Neural progenitor cell (in vitro differentiated cells): ENCODE measurements around the gene GORASP1. TPM values are rescaled to one million over a fixed set of nuclear protein-coding genes. Genes with fewer than 3 reads are reported as not detected.

Source experiments
- DNase-seq: peaks from one replicate; pipeline ENCODE4 v3.0.0-alpha.2; 2016; ENCODE audit warnings: low spot score
- H2AFZ ChIP-seq: fragments of 200-600 bp; sonication (generic); replicated peaks from 2 replicates; pipeline ENCODE4 v1.6.1; 2016; ENCODE audit warnings: antibody characterized with exemption
- H3F3A ChIP-seq: fragments of 200-600 bp; sonication (generic); 2 replicates; pipeline ENCODE4 v1.6.1; 2016; ENCODE audit warnings: antibody characterized with exemption, low read depth
- H3K27ac ChIP-seq: fragments of 200-600 bp; sonication (generic); 2 replicates; pipeline ENCODE4 v1.5.1; 2016; ENCODE audit warnings: mild to moderate bottlenecking
- H3K27me3 ChIP-seq: fragments of 200-600 bp; sonication (generic); 2 replicates; pipeline ENCODE4 v1.6.1; 2016; ENCODE audit warnings: mild to moderate bottlenecking, moderate library complexity
- H3K36me3 ChIP-seq: fragments of 200-600 bp; sonication (generic); 2 replicates; pipeline ENCODE4 v1.5.1; 2016
- H3K4me1 ChIP-seq: fragments of 200-600 bp; sonication (generic); 2 replicates; pipeline ENCODE4 v1.6.1; 2016; ENCODE audit warnings: mixed run types
- H3K4me2 ChIP-seq: fragments of 200-600 bp; sonication (generic); 2 replicates; pipeline ENCODE4 v1.6.1; 2016
- H3K4me3 ChIP-seq: fragments of 200-600 bp; sonication (generic); 2 replicates; pipeline ENCODE4 v1.5.1; 2016
- H3K79me2 ChIP-seq: fragments of 200-600 bp; sonication (generic); 2 replicates; pipeline ENCODE4 v1.6.1; 2016; ENCODE audit warnings: low read depth
- H3K9ac ChIP-seq: fragments of 200-600 bp; sonication (generic); 2 replicates; pipeline ENCODE4 v1.6.1; 2016
- H3K9me3 ChIP-seq: fragments of 200-600 bp; sonication (generic); 2 replicates; pipeline ENCODE4 v1.5.1; 2016; ENCODE audit warnings: low read depth
- H4K20me1 ChIP-seq: fragments of 200-600 bp; sonication (generic); 2 replicates; pipeline ENCODE4 v1.6.1; 2016; ENCODE audit warnings: low read depth
- H3K27ac Mint-ChIP-seq: 3 replicates; pipeline ENCODE4 v1.8.0; 2021; ENCODE audit warnings: mixed read lengths
- H3K27me3 Mint-ChIP-seq: 2 replicates; pipeline ENCODE4 v1.8.0; 2022; ENCODE audit warnings: low read depth, mild to moderate bottlenecking, inconsistent platforms, moderate library complexity, mixed read lengths; ENCODE audit not compliant: insufficient read depth
- H3K36me3 Mint-ChIP-seq: 3 replicates; pipeline ENCODE4 v1.8.0; 2021; ENCODE audit warnings: mixed read lengths
- H3K4me1 Mint-ChIP-seq: 3 replicates; pipeline ENCODE4 v1.8.0; 2021; ENCODE audit warnings: mixed read lengths
- H3K4me3 Mint-ChIP-seq: 3 replicates; pipeline ENCODE4 v1.8.0; 2021; ENCODE audit warnings: mild to moderate bottlenecking, moderate library complexity, mixed read lengths
- H3K9me3 Mint-ChIP-seq: 3 replicates; pipeline ENCODE4 v1.8.0; 2020; ENCODE audit warnings: mixed read lengths
- EZH2 ChIP-seq: fragments of 200-600 bp; sonication (generic); IDR thresholded peaks from 2 replicates; pipeline ENCODE4 v1.6.1; 2017; ENCODE audit warnings: antibody characterized with exemption, mild to moderate bottlenecking, moderate library complexity
- EZH2phosphoT487 ChIP-seq: fragments of 200-600 bp; sonication (generic); IDR thresholded peaks from 2 replicates; pipeline ENCODE4 v1.6.1; 2017; ENCODE audit warnings: antibody characterized with exemption
- total RNA-seq: library from RNA; depleted of rRNA; stranded (reverse); fragments of >200 nt; gene quantifications from 2 replicates; pipeline ENCODE4 v1.2.3, GENCODE V29; 2015; ENCODE audit warnings: low replicate concordance
- TF ChIP-seq, protein P1 (sequence below): fragments of 200-600 bp; sonication (generic); IDR thresholded peaks from 2 replicates; pipeline ENCODE4 v1.5.1; 2017; ENCODE audit warnings: antibody characterized with exemption, mild to moderate bottlenecking

GORASP1 gene
- total RNA-seq, 1 donor from 2014 or later: 18.0 TPM

DNA sequence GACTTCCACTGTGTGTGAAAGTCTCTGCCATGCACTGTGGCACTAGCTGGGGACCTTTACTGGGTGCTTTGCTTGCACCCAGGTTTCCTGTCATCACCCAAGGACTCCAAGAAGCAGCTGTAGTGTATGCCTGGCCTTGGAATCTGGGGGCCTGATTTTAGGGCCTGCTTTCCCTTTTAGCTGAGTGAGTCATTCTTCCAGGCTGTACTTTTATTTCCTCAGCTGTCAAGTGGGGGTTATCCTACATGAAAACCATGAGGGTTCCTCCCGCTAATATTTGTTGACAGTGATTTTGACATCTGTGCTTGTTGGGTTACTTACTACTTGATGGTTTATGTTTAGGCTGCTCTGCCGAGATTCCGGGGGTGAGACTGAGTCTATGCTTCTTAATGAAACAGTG, 18.5 kb downstream of the GORASP1 start:
- H3K4me1 Mint-ChIP-seq: no peaks in the 10 kb centered on the region
- H3F3A ChIP-seq: no peaks in the 10 kb centered on the region
- no peak overlapping the region for H3K9ac ChIP-seq
- no peaks in the 10 kb centered on the region for H3K27me3 ChIP-seq
- H3K4me3 ChIP-seq: no peak overlapping the region
- H3K9me3 ChIP-seq: no peaks in the 10 kb centered on the region
- no peak overlapping the region for H3K4me2 ChIP-seq
- H3K9me3 Mint-ChIP-seq: no peaks in the 10 kb centered on the region
- no peak overlapping the region for H2AFZ ChIP-seq
- no peaks in the 10 kb centered on the region for H4K20me1 ChIP-seq
- DNase-seq: no peak
- H3K27me3 Mint-ChIP-seq: no peaks in the 10 kb centered on the region
- no peak overlapping the region for H3K4me3 Mint-ChIP-seq
- peaks cover 27% of the 10 kb centered on the region for H3K36me3 ChIP-seq
- TF ChIP-seq EZH2phosphoT487 (no peak), EZH2 (no peak)
- TF ChIP-seq, protein P1, sequence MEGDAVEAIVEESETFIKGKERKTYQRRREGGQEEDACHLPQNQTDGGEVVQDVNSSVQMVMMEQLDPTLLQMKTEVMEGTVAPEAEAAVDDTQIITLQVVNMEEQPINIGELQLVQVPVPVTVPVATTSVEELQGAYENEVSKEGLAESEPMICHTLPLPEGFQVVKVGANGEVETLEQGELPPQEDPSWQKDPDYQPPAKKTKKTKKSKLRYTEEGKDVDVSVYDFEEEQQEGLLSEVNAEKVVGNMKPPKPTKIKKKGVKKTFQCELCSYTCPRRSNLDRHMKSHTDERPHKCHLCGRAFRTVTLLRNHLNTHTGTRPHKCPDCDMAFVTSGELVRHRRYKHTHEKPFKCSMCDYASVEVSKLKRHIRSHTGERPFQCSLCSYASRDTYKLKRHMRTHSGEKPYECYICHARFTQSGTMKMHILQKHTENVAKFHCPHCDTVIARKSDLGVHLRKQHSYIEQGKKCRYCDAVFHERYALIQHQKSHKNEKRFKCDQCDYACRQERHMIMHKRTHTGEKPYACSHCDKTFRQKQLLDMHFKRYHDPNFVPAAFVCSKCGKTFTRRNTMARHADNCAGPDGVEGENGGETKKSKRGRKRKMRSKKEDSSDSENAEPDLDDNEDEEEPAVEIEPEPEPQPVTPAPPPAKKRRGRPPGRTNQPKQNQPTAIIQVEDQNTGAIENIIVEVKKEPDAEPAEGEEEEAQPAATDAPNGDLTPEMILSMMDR: no peak
- H3K27ac Mint-ChIP-seq: no peak overlapping the region
- H3K27ac ChIP-seq: no peak overlapping the region
- no peaks in the 10 kb centered on the region for H3K79me2 ChIP-seq
- no peaks in the 10 kb centered on the region for H3K4me1 ChIP-seq
- H3K36me3 Mint-ChIP-seq: peaks cover 20% of the 10 kb centered on the region

GRCh38 chr3:39088456-39088855, 19.0 kb downstream of the GORASP1 start:
- Histone ChIP-seq H3K27ac (no peak overlapping the region), H4K20me1 (no peaks in the 10 kb centered on the region), H3F3A (no peaks in the 10 kb centered on the region), H3K4me2 (no peak overlapping the region), H3K4me3 (no peak overlapping the region), H3K4me1 (no peaks in the 10 kb centered on the region), H3K9me3 (no peaks in the 10 kb centered on the region), H3K79me2 (no peaks in the 10 kb centered on the region), H3K36me3 (peaks cover 27% of the 10 kb centered on the region), H3K9ac (no peak overlapping the region), H3K27me3 (no peaks in the 10 kb centered on the region), H2AFZ (no peak overlapping the region)
- Mint-ChIP-seq H3K4me3 (no peak overlapping the region), H3K9me3 (no peaks in the 10 kb centered on the region), H3K4me1 (no peaks in the 10 kb centered on the region), H3K36me3 (peaks cover 18% of the 10 kb centered on the region), H3K27ac (no peak overlapping the region), H3K27me3 (no peaks in the 10 kb centered on the region)
- DNase-seq: no peak
- TF ChIP-seq EZH2phosphoT487 (no peak), EZH2 (no peak)
- TF ChIP-seq, protein P1: no peak

DNA sequence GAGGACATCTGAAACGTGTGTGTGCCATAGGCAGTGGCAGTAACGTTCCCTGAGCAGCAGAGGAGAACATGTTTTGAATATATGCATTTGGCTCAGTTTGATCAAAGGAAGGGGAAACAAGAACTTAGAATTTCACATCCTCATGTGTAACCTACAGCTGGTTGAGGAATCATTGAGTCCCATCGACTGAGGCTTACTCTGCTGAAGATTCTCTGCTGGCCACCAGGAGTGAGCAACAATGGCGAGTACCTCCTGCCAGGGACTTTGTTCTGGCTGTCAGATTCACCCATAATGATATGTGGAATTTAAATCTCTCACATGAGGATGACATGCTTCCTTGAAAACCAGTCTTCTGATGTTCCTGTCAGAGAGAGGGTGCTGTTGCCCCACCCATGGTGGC, 21.3 kb downstream of the GORASP1 start:
- H3K36me3 Mint-ChIP-seq: peaks cover 25% of the 10 kb centered on the region

More for the DNA sequence above, 21.3 kb downstream of the GORASP1 start:
- no peaks in the 10 kb centered on the region for H3K27me3 ChIP-seq
- H3K4me2 ChIP-seq: no peak overlapping the region
- no peaks in the 10 kb centered on the region for H4K20me1 ChIP-seq
- Mint-ChIP-seq H3K4me1 (no peaks in the 10 kb centered on the region), H3K27me3 (no peaks in the 10 kb centered on the region), H3K4me3 (no peak overlapping the region), H3K9me3 (no peaks in the 10 kb centered on the region), H3K27ac (no peak overlapping the region)
- H3K4me1 ChIP-seq: no peaks in the 10 kb centered on the region
- no peaks in the 10 kb centered on the region for H3K9me3 ChIP-seq
- no peaks in the 10 kb centered on the region for H3K79me2 ChIP-seq
- H3K36me3 ChIP-seq: peaks cover 21% of the 10 kb centered on the region
- TF ChIP-seq, protein P1: no peak
- TF ChIP-seq EZH2phosphoT487 (no peak), EZH2 (no peak)
- no peak for DNase-seq
- no peak overlapping the region for H3K9ac ChIP-seq
- H2AFZ ChIP-seq: no peak overlapping the region
- no peak overlapping the region for H3K27ac ChIP-seq
- H3F3A ChIP-seq: no peaks in the 10 kb centered on the region
- H3K4me3 ChIP-seq: no peak overlapping the region
